GM12875 (cell line): ENCODE data around the gene MATCAP1.
A peak's percentile ranks its signal among the peaks of the same experiment; 100 is the strongest.

Experiments used
- H3K4me3 ChIP-seq: one replicate; pipeline ENCODE4 v1.5.1; 2011; ENCODE audit warnings: low read depth, low read length, control low read depth
- TF ChIP-seq, protein P1 (sequence below): IDR thresholded peaks from 2 replicates; pipeline ENCODE4 v1.5.1; 2011; ENCODE audit warnings: low read depth, mild to moderate bottlenecking, control low read depth, inconsistent platforms, low read length, moderate library complexity, borderline replicate concordance; ENCODE audit not compliant: insufficient read depth

MATCAP1 gene

DNA sequence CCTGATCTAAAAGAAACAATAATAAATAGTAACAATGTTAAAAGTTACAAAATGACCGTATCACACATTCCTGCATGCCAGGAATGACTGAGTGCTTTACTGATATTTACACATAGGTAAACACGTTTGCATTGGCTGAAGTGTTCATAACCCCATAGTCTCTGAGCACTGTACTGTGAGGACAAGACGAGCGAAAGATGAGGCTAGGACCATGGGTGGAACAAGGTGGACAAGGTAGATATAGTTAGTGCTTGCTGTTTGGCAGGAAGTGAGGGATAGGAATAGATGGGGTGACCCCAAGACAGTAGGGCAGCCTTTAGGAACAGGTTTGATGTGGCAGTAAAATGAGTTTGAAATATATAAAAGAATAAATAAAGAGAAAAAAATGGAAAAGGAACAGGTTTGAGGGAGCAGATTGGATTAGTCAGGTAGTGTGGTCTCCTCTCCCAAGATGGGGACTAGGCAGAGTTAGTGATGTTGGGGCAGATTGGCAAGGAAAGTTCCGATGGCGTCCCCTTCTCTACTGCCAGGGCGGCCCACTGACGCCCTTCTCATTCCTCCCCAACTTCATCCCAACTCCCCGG is 7.7 kb upstream of the MATCAP1 start:
- TF ChIP-seq, protein P1, sequence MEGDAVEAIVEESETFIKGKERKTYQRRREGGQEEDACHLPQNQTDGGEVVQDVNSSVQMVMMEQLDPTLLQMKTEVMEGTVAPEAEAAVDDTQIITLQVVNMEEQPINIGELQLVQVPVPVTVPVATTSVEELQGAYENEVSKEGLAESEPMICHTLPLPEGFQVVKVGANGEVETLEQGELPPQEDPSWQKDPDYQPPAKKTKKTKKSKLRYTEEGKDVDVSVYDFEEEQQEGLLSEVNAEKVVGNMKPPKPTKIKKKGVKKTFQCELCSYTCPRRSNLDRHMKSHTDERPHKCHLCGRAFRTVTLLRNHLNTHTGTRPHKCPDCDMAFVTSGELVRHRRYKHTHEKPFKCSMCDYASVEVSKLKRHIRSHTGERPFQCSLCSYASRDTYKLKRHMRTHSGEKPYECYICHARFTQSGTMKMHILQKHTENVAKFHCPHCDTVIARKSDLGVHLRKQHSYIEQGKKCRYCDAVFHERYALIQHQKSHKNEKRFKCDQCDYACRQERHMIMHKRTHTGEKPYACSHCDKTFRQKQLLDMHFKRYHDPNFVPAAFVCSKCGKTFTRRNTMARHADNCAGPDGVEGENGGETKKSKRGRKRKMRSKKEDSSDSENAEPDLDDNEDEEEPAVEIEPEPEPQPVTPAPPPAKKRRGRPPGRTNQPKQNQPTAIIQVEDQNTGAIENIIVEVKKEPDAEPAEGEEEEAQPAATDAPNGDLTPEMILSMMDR, result no peak
- H3K4me3 ChIP-seq, result peak overlapping the region; percentile 51

DNA sequence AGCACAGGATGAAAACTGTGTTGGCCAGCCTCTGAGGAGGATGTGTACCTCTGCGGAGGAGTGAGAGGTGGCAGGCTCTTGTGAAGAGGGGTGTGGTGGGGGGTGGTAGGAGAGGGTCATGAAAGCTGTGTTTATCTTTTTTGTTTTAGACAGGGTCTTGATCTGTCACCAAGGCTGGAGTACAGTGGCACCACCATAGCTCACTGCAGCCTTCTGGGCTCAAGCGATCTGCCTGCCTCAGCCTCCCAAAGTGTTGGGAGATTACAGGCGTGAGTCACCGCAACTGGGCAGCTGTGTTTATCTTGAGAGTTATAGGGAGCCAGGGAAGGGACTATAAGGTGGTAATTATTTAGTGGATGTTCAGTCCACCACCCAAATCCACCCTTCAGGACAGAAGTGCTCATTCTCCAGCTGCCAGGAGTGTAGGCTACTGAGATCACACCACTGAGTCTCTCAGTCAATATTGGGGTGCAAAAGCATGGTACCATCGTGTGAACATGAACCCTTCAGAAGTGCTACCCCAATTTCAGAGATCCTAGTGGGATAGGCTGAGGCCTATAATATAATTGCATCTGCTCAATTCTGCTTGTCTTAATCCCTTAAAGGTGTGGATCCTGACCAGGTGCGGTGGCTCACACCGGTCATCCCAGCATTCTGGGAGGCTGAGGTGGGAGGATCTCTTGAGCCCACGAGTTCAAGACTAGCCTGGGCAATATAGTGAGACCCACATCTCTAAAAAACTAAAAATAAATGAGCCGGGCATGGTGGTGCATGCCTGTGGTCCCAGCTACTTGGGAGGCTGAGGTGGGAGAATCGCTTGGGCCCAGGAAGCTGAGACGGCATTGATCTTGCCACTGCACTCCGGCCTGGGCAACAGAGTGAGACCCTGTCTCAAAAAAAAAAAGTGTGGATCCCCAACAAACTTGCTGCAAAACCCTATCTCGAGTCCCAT is 7.0 kb upstream of the MATCAP1 start:
- TF ChIP-seq, protein P1, result no peak

DNA sequence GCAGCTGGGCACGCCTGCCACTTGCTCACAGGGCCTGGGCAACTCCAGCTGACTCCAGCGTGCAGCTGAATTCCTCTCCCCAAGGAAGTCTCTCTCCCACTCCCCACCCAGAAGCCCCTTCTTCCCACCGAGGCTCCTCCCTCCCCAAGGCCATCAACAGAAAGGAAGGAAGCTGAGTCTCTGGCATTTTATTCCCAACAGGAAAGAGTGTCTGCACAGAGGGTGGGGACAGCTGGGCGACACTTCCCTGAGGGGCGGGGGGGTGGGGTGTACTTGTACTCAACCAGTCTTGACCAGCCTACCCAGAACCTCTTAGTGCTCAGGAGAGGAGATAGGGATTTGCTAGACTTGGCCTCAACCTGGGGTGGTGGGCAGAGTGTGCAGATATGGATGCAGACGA is 6.3 kb upstream of the MATCAP1 start, which contains the start of gene EXOC3L1:
Gene EXOC3L1 (minus strand): TSS at position 96 of the 400 bp plus-strand sequence. CDS start 460 bp downstream, outside the sequence.
- no peak within 1 kb of the TSS for H3K4me3 ChIP-seq
- TF ChIP-seq, protein P1, result no peak

More for the DNA sequence above, 7.0 kb upstream of the MATCAP1 start:
- H3K4me3 ChIP-seq, result no peak overlapping the region

DNA sequence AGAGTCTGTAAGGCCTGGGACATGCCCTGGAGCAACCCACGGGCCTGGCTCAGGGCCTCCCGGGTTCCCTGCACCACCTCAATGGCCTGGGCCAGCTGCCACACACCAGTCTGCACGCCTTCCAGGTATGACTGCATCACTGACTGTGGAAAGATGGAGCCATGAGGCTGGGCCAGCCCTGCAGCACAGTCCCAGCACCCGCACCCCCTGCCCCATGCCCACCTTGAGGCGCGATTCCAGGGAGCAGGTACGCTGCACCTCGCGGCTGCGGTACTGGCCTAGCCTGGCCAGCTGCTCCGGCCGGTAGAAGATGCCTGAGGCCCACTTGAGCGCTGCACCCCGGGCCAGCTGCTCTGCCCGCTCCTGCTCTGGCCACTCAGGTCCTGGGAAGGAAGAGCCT is 5.0 kb upstream of the MATCAP1 start:
- no peak overlapping the region for H3K4me3 ChIP-seq
- TF ChIP-seq, protein P1, result no peak

DNA sequence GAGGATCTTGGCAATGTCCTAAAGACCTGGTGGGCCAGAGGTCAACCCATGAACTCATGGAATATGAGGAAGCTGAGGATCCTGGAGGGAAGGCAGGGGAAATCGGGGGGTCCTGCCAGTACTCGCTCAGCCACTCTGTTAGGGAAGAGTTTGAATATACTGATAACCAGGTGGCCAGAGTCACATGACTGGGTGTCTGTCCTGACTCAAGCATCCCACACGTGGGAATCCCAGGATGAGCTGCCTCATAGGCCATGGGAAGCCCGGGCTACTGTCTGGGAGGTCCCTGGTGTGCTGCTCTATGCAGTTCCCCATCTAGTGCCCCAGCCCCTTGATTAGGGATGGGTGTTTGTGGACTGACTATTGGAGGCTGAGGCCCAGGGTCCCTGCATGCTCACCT is 4.6 kb upstream of the MATCAP1 start:
- TF ChIP-seq, protein P1, result no peak
- no peak overlapping the region for H3K4me3 ChIP-seq

DNA sequence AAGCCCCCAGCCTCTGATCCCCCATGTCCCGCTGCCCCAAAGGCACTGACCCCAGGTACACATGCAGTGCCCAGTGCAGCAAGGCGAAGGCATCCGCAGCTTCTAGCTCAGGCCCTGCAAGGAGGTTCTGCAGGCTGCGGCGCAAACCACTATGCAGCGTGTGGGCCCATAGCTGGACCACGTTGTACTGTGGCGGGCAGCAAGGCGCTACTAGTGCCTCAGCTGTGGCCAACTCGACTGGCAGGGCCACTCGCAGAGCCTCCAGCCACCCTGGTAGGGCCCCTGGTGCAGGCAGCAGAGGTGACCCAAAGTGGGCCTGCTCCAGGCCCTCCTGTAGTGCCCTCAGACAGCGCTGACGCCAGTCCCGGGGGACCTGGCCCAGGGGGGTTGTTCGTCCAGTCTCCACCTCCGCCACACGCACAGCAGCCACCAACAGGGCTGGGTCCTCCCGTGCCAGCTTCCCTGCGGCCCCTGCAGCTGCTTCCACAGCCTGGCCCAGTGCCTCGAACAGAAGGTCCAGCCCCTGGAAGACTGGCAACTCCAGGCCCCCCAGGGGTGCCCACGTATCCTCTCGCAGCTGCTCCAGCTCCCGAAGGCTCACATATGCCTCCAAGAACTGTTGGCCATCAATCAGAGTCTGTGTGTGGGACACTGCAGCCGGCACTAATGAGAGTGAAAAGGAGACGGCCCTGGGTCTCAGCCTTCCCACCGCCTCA is 3.6 kb upstream of the MATCAP1 start:
- H3K4me3 ChIP-seq, result no peak overlapping the region
- TF ChIP-seq, protein P1, result no peak
